NCI-H187 (cell line): ENCODE results near the gene MON2.
A peak's percentile ranks its signal among the peaks of the same experiment; 100 is the strongest.
"Not testable (repeated sequence)": the region's sequence is repeated elsewhere in the genome, so short reads cannot be mapped to it uniquely, and the experiment has no call there.

Experiments
- DNase-seq, 2 experiments: peaks; one replicate each; lab custom pipeline; 2025; lab: John Stamatoyannopoulos, UW

Gene MON2

GRCh38 chr12:62466594-62467491 lies at the start of gene MON2:
MON2 (plus strand) TSS chr12:62466826; CDS start chr12:62467208, 382 bp downstream.
- peak; percentile 65 to 89 for DNase-seq

- no peak for DNase-seq
These were observed 40.5 kb upstream of the MON2 start for GRCh38 chr12:62426089-62426488.

DNA sequence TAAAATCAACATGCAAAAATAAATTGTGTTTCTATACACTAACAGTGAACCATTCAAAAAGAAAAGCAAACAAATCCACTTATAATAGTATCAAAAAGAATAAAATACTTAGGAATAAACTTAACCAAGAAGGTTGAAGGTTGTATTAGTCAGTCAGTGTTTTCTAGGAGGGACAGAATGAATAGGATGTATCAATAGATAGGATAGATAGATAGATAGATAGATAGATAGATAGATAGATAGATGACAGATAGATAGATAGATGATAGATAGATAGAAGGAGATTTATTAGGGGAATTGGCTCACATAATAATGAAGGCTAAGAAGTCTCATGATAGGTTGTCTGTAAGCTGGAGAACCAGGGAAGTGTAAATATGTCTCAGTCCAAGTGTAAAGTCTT lies 37.2 kb upstream of the MON2 start:
- DNase-seq = no peak

DNA sequence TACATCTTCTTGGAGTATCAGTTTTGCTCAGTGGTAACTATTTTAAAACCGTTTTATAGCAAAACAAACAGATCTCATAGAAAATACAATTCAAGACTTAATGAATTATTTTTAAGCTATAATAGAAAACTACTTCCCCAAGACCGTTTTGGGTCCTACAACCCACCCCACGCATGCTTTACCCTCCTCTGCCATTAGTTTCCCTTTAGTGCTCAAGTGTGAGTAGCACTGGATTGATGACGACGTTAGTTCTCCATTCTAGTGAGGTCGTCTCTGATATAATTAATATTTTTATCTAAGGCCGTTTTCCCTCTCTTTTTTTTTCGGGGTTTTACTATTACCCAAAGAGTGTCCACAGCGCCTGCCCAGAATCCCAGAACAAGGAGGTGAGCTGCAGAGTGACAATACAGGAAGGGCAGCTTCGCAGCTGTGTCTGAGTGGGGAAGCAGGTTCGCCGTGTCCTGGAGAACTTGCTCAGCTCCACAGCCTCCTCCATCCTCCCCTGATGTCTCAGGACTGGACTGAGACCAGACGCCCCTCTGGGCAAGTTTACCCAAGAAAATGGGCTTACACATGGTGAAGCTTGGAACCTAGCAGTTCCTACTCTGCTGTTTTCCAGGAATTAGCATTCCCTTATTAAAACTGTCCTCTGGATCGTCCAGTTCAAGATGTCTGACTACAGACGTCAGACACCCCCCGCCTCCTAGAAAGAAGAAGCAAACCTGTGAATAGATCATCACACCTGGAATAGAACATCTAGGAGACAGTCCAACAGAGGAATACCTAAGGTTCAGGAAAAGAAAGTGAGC lies 31.9 kb upstream of the MON2 start:
- no peak for DNase-seq

DNA sequence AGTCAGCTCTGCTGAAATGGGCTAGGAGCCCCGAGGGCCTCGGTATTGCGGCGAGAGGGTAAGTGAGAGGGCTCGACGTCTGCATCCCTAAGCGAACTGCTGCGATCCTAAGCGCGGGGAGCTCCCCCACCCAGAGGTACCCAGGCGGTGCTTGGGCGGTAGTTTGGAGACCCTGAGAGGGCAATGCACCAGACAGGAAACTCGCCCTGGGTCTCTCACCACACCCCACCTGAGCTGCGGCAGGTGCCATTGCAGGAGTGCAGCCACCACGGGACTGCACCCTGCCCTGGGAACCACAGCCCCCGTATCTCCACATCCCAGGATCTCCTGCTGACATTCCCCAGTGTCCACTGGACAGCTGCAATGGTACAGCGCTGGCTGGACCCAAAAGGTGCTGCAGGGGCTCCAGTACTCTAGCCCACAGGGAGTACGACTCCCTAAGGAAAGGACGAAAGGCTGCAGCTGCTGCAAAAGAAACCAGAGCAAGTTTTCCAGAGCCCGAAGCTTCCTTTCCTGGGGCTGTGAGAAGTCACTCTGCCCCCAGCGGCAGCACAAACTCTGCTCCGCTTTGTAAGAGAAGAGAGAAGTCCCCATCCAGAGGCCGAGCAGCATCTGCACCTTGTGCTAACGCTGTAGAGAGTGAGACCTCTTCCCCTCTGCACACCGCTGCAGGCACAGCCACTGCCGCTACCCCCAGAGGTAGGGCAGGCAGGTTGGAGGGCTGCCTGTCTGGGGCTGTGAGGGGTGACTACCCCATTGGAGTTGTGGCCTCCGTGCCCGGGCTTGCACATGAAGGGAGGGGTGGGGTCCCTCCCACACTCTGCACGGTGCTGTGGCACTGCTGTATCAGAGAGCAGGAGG lies 31.1 kb upstream of the MON2 start:
- DNase-seq = no peak

- no peak for DNase-seq
These were observed 30.5 kb upstream of the MON2 start for GRCh38 chr12:62436164-62436503.

DNA sequence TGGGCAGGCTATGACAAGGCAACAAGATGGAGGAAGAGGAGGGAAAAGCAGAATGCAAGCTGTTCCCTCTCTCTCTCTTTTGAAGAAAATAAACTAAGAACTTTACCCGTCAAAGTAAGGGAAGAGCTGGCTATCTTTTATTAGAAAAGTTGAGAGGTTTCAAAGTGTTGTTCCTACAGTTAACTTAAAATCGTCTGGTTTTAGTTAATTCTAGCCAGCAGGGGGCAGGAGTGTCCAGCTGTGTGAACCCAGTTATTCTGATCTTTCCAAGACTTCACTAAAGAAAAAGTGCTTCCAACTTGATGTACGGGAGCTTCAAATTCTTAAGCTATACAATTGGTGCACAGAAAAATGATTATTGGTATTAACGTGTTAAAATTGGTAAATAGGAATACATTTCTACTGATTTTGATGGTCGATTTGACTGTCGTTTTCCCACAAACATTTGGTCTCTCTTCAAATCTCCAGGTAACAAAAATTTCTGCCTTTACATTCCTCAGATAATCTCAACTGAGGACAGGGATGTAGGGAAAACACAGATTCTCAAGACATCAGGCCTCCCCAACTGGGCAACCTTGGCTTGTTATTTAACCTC lies 28.4 kb upstream of the MON2 start:
- DNase-seq = peak; percentile 6 to 36

GRCh38 chr12:62446754-62447452 lies 19.7 kb upstream of the MON2 start:
- no peak for DNase-seq

DNA sequence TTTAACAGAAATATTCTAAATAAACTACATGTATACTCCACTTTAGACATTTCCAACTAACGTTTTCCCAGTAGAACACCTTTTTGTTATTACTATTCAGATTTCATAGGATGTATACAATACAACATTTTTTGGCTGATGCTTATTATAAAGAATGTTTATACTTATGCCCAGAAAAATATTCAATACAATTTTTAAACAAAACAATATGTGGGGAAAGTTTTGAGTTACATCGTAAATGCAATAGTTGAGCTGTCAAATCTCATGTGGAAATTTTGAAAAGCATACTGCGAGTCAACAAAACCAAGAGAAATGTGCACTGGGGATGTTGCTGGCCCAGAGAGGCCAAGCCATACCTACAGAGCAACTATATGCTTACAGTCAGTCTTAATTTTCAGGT lies 18.2 kb upstream of the MON2 start:
- no peak for DNase-seq

DNA sequence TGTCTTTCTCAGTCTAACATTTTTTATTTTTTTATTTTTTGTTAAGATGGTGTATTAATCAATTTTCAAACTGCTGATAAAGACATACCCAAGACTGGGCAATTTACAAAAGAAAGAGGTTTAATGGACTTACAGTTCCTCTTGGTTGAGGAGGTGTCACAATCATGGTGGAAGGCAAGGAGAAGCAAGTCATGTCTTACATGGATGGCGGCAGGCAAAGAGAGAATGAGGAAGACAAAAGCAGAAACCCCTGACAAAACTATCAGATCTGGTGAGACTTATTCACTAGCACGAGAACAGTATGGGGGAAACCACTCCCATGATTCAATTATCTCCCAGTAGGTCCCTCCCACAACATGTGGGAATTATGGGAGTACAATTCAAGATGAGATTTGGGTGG lies 11.2 kb upstream of the MON2 start:
- not testable (repeated sequence) for DNase-seq

DNA sequence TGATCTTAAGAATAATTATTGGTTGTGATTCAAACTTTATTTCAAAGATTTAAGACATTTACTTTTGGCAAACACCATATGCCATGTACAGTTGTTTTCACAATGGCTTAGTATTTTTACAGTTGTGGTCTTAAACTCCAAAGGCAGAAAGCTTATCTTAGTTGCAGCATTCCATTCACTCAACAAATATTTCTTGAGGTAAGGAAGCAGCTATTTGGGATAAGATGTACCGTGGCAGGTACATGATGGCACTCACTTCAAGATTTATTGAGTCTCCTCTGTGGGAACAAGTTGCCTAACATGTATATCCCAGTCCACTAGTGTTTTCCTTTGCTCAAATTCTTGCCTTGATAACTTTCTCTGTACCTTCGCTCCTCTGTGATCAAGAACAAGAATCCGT lies 8.0 kb upstream of the MON2 start:
- no peak for DNase-seq

GRCh38 chr12:62459976-62460375 lies 6.7 kb upstream of the MON2 start:
- DNase-seq = no peak

DNA sequence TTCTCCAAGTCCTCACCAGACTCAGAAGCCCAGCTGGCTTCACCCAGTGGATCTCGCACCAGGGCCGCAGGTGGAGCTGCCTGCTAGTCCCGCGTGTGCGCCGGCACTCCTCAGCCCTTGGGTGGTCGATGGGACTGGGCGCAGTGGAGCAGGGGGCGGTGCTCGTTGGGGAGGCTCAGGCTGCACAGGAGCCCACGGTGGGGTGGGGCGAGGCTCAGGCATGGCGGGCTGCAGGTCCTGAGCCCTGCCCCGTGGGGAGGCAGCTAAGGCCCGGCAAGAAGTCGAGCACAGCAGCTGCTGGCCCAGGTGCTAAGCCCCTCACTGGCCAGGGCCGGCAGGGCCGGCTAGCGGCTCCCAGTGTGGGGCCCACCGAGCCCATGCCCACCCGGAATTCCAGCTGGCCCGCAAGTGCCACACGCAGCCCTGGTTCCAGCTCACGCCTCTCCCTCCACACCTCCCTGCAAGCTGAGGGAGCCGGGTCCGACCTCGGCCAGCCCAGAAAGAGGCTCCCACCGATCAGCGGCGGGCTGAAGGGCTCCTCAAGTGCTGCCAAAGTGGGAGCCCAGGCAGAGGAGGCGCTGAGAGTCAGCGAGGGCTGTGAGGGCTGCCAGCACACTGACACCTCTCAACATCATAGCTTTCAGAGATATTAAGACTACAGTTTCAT lies 5.3 kb upstream of the MON2 start:
- not testable (repeated sequence) for DNase-seq

DNA sequence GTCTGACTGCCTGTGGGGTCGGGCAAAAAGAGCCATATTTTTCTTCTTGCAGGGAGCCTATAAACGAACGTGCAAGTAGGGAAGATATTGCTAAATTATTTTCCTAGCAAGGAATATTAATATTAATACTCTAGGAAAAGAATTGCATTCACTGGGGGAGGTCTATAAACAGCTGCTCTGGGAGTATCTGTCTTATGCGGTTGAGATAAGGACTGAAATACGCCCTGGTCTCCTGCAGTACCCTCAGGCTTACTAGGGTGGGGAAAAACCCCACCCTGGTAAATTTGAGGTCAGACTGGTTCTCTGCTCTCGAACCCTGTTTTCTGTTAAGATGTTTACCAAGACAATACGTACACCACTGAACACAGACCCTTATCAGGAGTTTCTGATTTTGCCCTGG lies 3.4 kb upstream of the MON2 start:
- DNase-seq = not testable (repeated sequence)

DNA sequence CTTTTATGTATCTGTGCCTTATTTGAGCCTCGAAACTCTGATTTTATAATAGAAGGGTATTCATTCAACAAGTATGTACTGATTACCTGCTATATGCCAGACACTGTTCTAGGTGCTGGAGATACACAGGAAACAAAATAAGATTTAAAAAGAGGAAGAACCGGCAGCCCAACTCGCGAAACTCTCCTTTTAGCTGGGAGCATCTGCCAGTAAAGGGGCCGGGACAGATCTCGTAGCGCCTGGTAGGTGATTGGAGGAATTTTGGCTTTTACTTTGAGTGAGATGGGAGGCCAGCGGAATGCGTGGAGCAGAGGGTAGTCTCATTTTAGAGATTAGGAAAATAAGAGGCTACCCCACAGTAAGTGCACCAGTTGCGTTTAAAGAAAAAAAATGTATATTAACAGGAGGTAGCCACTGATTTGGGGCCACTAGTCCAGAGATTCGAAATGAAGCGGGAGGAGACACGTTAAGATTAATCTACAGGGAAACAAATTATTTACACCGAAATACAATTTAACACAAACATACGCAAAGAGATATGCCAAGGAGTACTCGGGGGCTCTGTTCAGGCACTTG lies 520 bp upstream of the MON2 start:
- no peak for DNase-seq

- DNase-seq = no peak
These were observed 1.8 kb downstream of the MON2 start for GRCh38 chr12:62468397-62468796.

DNA sequence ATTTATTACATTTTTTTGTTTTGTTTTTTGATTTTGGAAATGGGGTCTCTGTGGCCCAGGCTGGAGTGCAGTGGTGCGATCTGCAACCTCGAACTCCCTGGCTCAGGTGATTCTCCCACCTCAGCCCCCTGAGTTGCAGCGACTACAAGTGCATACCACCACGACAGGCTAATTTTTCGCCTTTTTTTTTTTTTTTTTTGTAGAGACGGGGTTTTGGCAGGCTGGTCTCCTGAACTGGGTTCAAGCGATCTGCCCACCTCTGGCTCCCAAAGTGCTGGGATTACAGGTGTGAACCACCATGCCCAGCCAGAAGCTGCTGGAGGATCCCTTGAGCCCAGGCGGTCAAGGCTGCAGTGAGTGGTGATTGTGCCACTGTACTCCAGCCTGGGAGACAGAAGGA lies 2.3 kb downstream of the MON2 start:
- no peak for DNase-seq

DNA sequence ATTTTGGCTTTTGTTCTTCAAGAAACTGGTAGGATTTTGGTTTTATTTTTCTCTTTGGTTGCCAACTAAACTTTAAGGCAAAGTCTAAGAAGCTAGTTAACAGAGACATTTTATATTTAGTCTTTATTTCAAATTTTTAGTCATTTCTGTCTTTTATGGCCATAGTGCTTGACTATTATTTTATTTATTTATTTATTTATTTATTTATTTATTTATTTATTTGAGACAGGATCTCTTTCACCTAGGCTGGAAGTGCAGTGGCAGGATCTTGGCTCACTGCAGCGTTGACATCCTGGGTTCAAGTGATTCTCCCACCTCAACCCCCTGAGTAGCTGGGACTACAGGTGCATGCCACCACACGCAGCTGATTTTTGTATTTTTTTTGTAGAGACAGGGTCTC lies 3.1 kb downstream of the MON2 start:
- no peak for DNase-seq

- no peak for DNase-seq
These were observed 5.1 kb downstream of the MON2 start for GRCh38 chr12:62471734-62472133.

DNA sequence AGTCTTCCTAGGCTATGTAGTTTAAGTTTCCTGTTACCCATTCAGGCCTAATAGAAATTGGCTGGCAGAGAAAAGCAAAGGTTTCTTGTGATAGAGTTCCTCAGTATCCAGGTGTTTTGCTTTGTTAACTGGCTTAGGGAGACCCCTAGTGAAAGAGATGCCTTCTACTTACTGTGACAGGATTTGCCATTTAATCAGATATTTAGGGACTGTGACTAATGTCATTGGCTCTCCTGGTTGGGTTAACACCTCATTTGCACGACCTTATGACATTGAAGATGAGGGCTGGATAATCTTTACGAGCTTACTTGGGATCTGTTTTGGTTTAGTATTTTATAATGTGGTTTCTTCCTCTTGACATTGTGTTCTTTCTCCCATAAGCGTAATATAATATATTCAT lies 5.8 kb downstream of the MON2 start:
- no peak for DNase-seq
